Lower leg skin (tissue), 3 donors: ENCODE data around the gene RAB41.

Experiments used
- CTCF ChIP-seq, 3 donors: fragments of 450-650 bp; IDR thresholded peaks; one replicate each; pipeline ENCODE4 v1.5.1; 2016; ENCODE audit warnings: antibody characterized with exemption in 3 of 3, mild to moderate bottlenecking in 3 of 3, moderate library complexity in 2 of 3
- POLR2A ChIP-seq, 2 donors: fragments of 450-650 bp; IDR thresholded peaks; one replicate each; pipeline ENCODE4 v1.6.1; 2016 to 2017; ENCODE audit warnings: antibody characterized with exemption in 2 of 2, mild to moderate bottlenecking in 1 of 2, moderate library complexity in 1 of 2

GRCh38 chrX:70268034-70268433 lies 13.9 kb upstream of the RAB41 start, which contains the start of gene ARR3:
- TF ChIP-seq POLR2A (IDR thresholded peaks at IDR 0.05), result no peak
- no peak for TF ChIP-seq CTCF (IDR thresholded peaks at IDR 0.05)
